Suprapubic skin (tissue), 4 donors: ENCODE measurements around the gene EFEMP2.

Source experiments
- CTCF ChIP-seq, 2 donors: fragments of 200-600 bp in 1 of 2; fragments of 450-650 bp in 1 of 2; sonication (generic) in 1 of 2; IDR thresholded peaks; one replicate each; pipeline ENCODE4 v1.5.1; 2016 to 2019; ENCODE audit warnings: antibody characterized with exemption in 2 of 2, mild to moderate bottlenecking in 1 of 2, moderate library complexity in 1 of 2
- EP300 ChIP-seq: sonication (generic); formaldehyde crosslinking; IDR thresholded peaks from one replicate; pipeline ENCODE4 v1.6.1; 2017; ENCODE audit warnings: antibody characterized with exemption
- POLR2A ChIP-seq, 2 donors: fragments of 450-650 bp; IDR thresholded peaks; one replicate each; pipeline ENCODE4 v1.6.1; 2017; ENCODE audit warnings: antibody characterized with exemption in 2 of 2, mild to moderate bottlenecking in 2 of 2, moderate library complexity in 2 of 2
- POLR2AphosphoS5 ChIP-seq, 3 donors: sonication (generic); formaldehyde crosslinking; IDR thresholded peaks; one replicate each; pipeline ENCODE4 v1.6.1; 2017; ENCODE audit warnings: antibody characterized with exemption in 3 of 3

GRCh38 chr11:65911682-65912568, 39.3 kb upstream of the EFEMP2 start:
- TF ChIP-seq CTCF (IDR thresholded peaks at IDR 0.05): no peak
- no peak for TF ChIP-seq POLR2A (IDR thresholded peaks at IDR 0.05)
- TF ChIP-seq EP300: no peak
- peak in 1 of 3 donors; percentile 20 for TF ChIP-seq POLR2AphosphoS5 (IDR thresholded peaks at IDR 0.05)
